Measurements from ENCODE around the gene TAF6L.

- TF ChIP-seq, protein P1, sequence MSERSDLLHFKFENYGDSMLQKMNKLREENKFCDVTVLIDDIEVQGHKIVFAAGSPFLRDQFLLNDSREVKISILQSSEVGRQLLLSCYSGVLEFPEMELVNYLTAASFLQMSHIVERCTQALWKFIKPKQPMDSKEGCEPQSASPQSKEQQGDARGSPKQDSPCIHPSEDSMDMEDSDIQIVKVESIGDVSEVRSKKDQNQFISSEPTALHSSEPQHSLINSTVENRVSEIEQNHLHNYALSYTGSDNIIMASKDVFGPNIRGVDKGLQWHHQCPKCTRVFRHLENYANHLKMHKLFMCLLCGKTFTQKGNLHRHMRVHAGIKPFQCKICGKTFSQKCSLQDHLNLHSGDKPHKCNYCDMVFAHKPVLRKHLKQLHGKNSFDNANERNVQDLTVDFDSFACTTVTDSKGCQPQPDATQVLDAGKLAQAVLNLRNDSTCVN (CRISPR knock-in tag; IDR thresholded peaks at IDR 0.05) = no peak
- TF ChIP-seq SMARCE1 (IDR thresholded peaks at IDR 0.05) (no peak), GABPA (tag; conservative IDR thresholded peaks at IDR 0.05; ENCODE audit: low read depth) (no peak), POLR2A (conservative IDR thresholded peaks at IDR 0.05) (no peak), ZNF407 (IDR thresholded peaks at IDR 0.05; ENCODE audit: low read depth) (no peak), NR2C2 (CRISPR knock-in tag; IDR thresholded peaks at IDR 0.05) (no peak), NR2C2 (tag; IDR thresholded peaks at IDR 0.05) (no peak), REST (IDR thresholded peaks at IDR 0.05; ENCODE audit: borderline replicate concordance) (no peak), REST (CRISPR knock-in tag; IDR thresholded peaks at IDR 0.05; ENCODE audit: low read depth) (no peak), SRF (CRISPR knock-in tag; IDR thresholded peaks at IDR 0.05) (no peak), TRIM28 (IDR thresholded peaks at IDR 0.05) (no peak), PKNOX1 (IDR thresholded peaks at IDR 0.05) (no peak), ZNF551 (CRISPR knock-in tag; IDR thresholded peaks at IDR 0.05) (no peak), CTCF (IDR thresholded peaks at IDR 0.05 in 2 of 3, conservative IDR thresholded peaks at IDR 0.05 in 1 of 3; ENCODE audit: insufficient read depth in 2 of 3, low read depth in 1 of 3, low read length in 3 of 3) (no peak), HMG20B (CRISPR knock-in tag; IDR thresholded peaks at IDR 0.05) (no peak)
These were observed 43.4 kb upstream of the TAF6L start for GRCh38 chr11:62727872-62728170.
